GM19193 (cell line): ENCODE data around the gene CBARP.
A peak's percentile ranks its signal among the peaks of the same experiment; 100 is the strongest.

Experiments
- POLR2A ChIP-seq: IDR thresholded peaks from 4 replicates; pipeline ENCODE4 v1.6.1; 2011; ENCODE audit not compliant: insufficient read depth, insufficient read length; ENCODE audit errors: extremely low read depth

Gene CBARP

GRCh38 chr19:1243768-1244692, 6.2 kb upstream of the CBARP start:
- TF ChIP-seq POLR2A = no peak

- TF ChIP-seq POLR2A = peak; percentile 67
Observed at GRCh38 chr19:1241417-1242095, 3.8 kb upstream of the CBARP start, which contains the start of gene ATP5F1D. Gene ATP5F1D (plus strand): TSS chr19:1241751. CDS start chr19:1241851, 100 bp downstream.

GRCh38 chr19:1240925-1241324, 3.1 kb upstream of the CBARP start:
- TF ChIP-seq POLR2A = no peak

GRCh38 chr19:1239796-1240737, 2.3 kb upstream of the CBARP start:
- no peak for TF ChIP-seq POLR2A

- TF ChIP-seq POLR2A = no peak
Observed at GRCh38 chr19:1239420-1239795, 1.6 kb upstream of the CBARP start.

- TF ChIP-seq POLR2A = no peak
Observed at GRCh38 chr19:1238369-1239303, 831 bp upstream of the CBARP start.

GRCh38 chr19:1237027-1237659, 662 bp downstream of the CBARP start:
- TF ChIP-seq POLR2A = no peak

GRCh38 chr19:1236576-1236975, 1.2 kb downstream of the CBARP start:
- no peak for TF ChIP-seq POLR2A

- no peak for TF ChIP-seq POLR2A
Observed at GRCh38 chr19:1235625-1236538, 1.9 kb downstream of the CBARP start.

GRCh38 chr19:1234955-1235380, 2.8 kb downstream of the CBARP start:
- TF ChIP-seq POLR2A = no peak

GRCh38 chr19:1234051-1234954, 3.5 kb downstream of the CBARP start:
- TF ChIP-seq POLR2A = no peak
